Ramos (cell line): ENCODE data around the gene MTRF1.

Experiments used
- in situ Hi-C: fragments of 300-500 bp; cut with MboI; formaldehyde crosslinking; loops from one replicate; pipeline ENCODE4 v1.14.3; 2022; ENCODE audit warnings: low sequenced_read_pairs; ENCODE audit not compliant: unreplicated experiment

Gene MTRF1

GRCh38 chr13:41231025-41231677 lies 32.2 kb downstream of the MTRF1 start:
- in situ Hi-C loops, result loop anchor here (5.0 kb wide), 1 partner anchor 159 kb away; no protein-coding TSS in a partner anchor

GRCh38 chr13:41229356-41229755 lies 34.0 kb downstream of the MTRF1 start:
- in situ Hi-C loops, result no loop called here

GRCh38 chr13:41224113-41225110 lies 39.0 kb downstream of the MTRF1 start:
- in situ Hi-C loops, result no loop called here

DNA sequence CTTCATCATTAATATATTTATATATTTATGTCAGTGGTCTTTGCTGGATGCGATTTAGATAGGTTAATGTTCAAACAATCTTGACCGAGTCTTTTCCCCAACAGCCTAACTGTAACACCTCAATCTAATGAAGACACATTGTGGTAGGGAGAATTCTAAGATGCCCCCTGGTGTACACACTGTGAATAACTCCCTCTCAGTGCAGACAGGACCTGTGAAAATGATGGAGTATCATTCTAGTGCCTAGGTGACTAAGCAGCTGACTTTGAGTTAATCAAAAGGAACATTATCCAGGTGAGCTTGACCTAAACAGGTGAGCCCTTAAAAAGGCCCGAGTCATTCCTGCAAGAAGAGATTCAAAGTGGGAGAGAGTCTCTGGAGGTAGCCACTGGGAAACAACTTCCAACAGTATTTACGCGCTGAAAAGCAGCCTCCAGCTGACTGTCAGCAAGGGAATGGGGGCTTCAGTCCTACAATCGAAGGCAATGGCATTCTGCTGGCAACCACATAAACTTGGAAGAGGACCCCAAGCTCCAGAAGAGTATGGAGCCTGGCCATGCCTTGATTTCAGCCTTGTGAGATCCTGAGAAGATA lies 41.0 kb downstream of the MTRF1 start:
- in situ Hi-C loops, result no loop called here

- in situ Hi-C loops, result no loop called here
These were observed 43.0 kb downstream of the MTRF1 start for GRCh38 chr13:41220401-41220800.

DNA sequence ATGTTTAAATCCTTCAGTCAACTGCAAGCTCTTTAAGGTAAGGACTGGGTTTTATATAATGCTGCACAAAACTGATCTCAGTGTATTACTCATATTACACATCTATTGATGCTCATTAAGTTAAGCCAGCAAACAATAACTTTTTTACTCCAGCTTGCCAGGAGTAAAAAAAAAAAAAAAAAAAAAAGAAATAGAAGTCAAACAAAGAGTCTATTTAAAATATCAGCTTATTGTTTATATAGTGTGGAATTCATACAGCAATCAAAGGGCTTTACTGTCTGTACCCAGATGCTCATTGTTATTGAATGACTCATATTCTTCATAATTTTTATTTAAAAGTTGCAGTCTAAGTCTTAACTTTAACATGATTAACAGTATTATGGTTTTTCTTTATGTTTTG lies 47.2 kb downstream of the MTRF1 start:
- in situ Hi-C loops, result no loop called here

DNA sequence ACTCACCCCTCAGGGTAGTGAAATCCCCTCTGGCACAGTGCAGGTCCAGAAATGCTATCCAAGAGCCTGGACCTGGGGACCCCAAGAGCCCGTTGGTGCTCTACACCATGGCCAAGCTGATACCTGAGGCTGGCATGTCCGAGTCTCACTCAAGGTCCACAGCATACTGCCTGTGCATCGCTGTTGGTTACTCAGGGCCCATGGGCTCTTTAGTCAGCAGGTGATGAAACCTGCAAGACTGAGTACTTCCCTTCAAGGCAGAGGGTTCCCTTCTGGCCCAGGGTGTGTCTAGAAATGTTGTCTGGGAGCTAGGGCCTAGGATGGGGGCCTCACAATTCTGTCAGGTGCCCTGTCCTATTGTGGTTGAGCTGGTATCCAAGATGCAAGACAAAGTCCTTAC lies 49.5 kb downstream of the MTRF1 start:
- in situ Hi-C loops, result no loop called here

GRCh38 chr13:41213316-41213715 lies 50.1 kb downstream of the MTRF1 start:
- in situ Hi-C loops, result no loop called here

- in situ Hi-C loops, result no loop called here
These were observed 50.5 kb downstream of the MTRF1 start for GRCh38 chr13:41212881-41213280.

GRCh38 chr13:41211062-41211461 lies 52.3 kb downstream of the MTRF1 start:
- in situ Hi-C loops, result no loop called here

DNA sequence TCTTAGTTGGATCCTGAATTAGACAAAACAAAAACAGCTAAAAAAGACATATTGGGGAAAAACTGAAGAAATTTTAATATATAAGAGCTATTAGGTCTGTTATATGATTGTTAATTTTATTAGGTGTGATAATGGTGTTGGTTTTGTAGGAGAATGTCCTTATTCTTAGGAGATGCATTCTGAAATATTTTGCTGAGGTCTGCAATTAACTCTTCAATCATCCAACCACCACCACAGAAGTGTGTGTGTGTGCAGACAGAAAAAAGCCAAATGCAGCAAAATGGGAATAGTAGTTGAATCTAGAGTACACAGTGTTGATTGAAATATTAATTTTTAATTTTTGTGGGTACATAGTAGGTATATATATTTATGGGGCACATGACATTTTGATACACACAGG lies 56.9 kb downstream of the MTRF1 start:
- in situ Hi-C loops, result no loop called here

GRCh38 chr13:41203810-41204209 lies 59.6 kb downstream of the MTRF1 start:
- in situ Hi-C loops, result no loop called here

GRCh38 chr13:41200126-41200525 lies 63.2 kb downstream of the MTRF1 start:
- in situ Hi-C loops, result no loop called here

GRCh38 chr13:41199526-41199925 lies 63.9 kb downstream of the MTRF1 start:
- in situ Hi-C loops, result loop anchor here (10.0 kb wide), 1 partner anchor 45 kb away; no protein-coding TSS in a partner anchor

GRCh38 chr13:41199079-41199478 lies 64.3 kb downstream of the MTRF1 start:
- in situ Hi-C loops, result loop anchor here (10.0 kb wide), 1 partner anchor 46 kb away; no protein-coding TSS in a partner anchor

GRCh38 chr13:41196620-41197019 lies 66.8 kb downstream of the MTRF1 start:
- in situ Hi-C loops, result loop anchor here (10.0 kb wide), 1 partner anchor 48 kb away; no protein-coding TSS in a partner anchor

DNA sequence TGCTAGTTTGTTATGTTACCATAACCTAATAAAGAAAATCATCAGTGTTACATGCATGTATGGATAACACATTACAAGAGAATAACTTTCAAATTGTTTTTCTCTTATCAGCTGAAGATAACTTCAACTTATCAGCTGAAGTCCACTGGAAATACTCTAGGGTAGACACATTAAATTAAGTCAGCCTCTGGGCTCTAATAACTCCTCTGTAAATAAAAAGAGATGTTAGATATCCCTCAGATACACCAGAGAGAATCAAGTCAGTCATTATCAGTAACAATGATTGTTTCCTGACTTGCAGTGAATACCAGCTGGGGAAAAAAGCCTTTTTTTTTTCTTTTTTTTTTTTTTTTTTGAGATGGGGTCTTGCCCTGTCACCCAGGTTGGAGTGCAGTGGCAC lies 67.4 kb downstream of the MTRF1 start:
- in situ Hi-C loops, result loop anchor here (10.0 kb wide), 1 partner anchor 49 kb away; no protein-coding TSS in a partner anchor

DNA sequence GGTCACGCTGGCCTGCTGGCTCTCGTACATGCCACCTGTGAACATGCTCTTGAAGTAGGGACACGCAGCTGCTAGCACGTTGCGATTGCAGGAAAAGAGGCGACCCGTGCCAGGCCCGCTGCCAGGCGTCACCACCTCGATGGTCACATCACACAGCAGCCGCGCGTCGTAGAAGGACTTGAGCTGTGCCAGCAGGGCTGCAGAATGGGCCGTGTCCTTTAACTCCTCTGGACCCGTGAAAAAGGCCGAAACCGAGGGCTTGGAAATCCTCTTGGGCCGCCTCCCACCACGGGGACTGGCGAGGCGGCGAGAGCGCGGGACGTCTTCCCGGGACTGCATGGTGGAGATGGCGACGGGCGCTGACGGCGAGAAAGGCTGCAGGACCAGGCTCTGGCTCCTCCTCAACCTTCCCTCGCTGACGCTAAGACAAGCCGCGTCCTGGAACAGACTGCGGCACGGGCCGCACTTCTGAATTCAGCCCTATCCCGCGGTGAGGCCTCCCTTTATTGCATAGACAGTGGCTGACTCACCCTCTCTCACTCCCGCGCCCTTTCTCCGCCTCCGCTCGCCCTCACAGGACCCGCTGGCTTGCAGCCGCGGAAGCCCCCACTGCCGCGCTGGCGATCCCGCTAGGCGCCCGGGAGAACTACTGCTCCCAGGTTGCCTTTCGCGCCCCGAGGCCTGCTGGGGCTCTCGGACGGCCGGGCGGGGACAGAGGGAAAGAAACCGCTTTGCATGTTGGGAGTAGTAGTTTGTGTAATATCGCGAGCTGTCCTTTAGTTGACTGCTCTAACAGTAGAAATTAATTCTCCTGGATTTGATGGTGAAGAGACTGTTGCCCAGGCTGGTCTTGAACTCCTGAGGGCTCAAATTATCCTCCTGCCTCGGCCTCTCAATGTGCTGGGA lies 69.2 kb downstream of the MTRF1 start, which contains the start of gene KBTBD7:
Gene KBTBD7 (minus strand): TSS at position 651 of the 906 bp plus-strand sequence. CDS start 312 bp downstream, at position 339.
- in situ Hi-C loops, result loop anchor here (10.0 kb wide), 1 partner anchor 51 kb away; no protein-coding TSS in a partner anchor

GRCh38 chr13:41193469-41193868 lies 69.9 kb downstream of the MTRF1 start:
- in situ Hi-C loops, result loop anchor here (10.0 kb wide), 1 partner anchor 51 kb away; no protein-coding TSS in a partner anchor
